Measurements from ENCODE around the gene ZGPAT.
A peak's percentile ranks its signal among the peaks of the same experiment; 100 is the strongest.
"Not testable (repeated sequence)": the region's sequence is repeated elsewhere in the genome, so short reads cannot be mapped to it uniquely, and the experiment has no call there.

ZGPAT gene

GRCh38 chr20:63709149-63709527 is 1.3 kb downstream of the ZGPAT start:
- DNase-seq (ENCODE audit: low read depth) = no peak
- TF ChIP-seq CTCF (IDR thresholded peaks at IDR 0.05; ENCODE audit: low read depth, low read length) (no peak), MAX (IDR thresholded peaks at IDR 0.05; ENCODE audit: low read depth, low read length) (no peak), POLR2A (IDR thresholded peaks at IDR 0.05; ENCODE audit: extremely low read depth, insufficient read length) (no peak), MYC (IDR thresholded peaks at IDR 0.05; ENCODE audit: low read depth, low read length) (no peak)
- peak overlapping the region; percentile 71 for H3K4me3 ChIP-seq (ENCODE audit: low read depth, low read length)

- H3K4me3 ChIP-seq (ENCODE audit: low read depth, low read length) = no peak overlapping the region
- no peak for DNase-seq (ENCODE audit: low read depth)
- TF ChIP-seq MYC (IDR thresholded peaks at IDR 0.05; ENCODE audit: low read depth, low read length) = no peak
- TF ChIP-seq MAX (IDR thresholded peaks at IDR 0.05; ENCODE audit: low read depth, low read length) = no peak
- TF ChIP-seq POLR2A (IDR thresholded peaks at IDR 0.05; ENCODE audit: extremely low read depth, insufficient read length) = no peak
- TF ChIP-seq CTCF (IDR thresholded peaks at IDR 0.05; ENCODE audit: low read depth, low read length) = no peak
Measured at GRCh38 chr20:63711085-63711645, 3.3 kb downstream of the ZGPAT start.

- TF ChIP-seq CTCF (IDR thresholded peaks at IDR 0.05; ENCODE audit: low read depth, low read length) = no peak
- TF ChIP-seq MAX (IDR thresholded peaks at IDR 0.05; ENCODE audit: low read depth, low read length) = no peak
- no peak for TF ChIP-seq POLR2A (IDR thresholded peaks at IDR 0.05; ENCODE audit: extremely low read depth, insufficient read length)
- no peak for TF ChIP-seq MYC (IDR thresholded peaks at IDR 0.05; ENCODE audit: low read depth, low read length)
- no peak overlapping the region for H3K4me3 ChIP-seq (ENCODE audit: low read depth, low read length)
- no peak for DNase-seq (ENCODE audit: low read depth)
Measured at GRCh38 chr20:63712191-63712590, 4.4 kb downstream of the ZGPAT start.

GRCh38 chr20:63714858-63715257 is 7.0 kb downstream of the ZGPAT start:
- no peak overlapping the region for H3K4me3 ChIP-seq (ENCODE audit: low read depth, low read length)
- DNase-seq (ENCODE audit: low read depth) = no peak
- no peak for TF ChIP-seq MAX (IDR thresholded peaks at IDR 0.05; ENCODE audit: low read depth, low read length)
- no peak for TF ChIP-seq CTCF (IDR thresholded peaks at IDR 0.05; ENCODE audit: low read depth, low read length)
- TF ChIP-seq POLR2A (IDR thresholded peaks at IDR 0.05; ENCODE audit: extremely low read depth, insufficient read length) = no peak
- TF ChIP-seq MYC (IDR thresholded peaks at IDR 0.05; ENCODE audit: low read depth, low read length) = no peak

- DNase-seq (ENCODE audit: low read depth) = no peak
- TF ChIP-seq MAX (IDR thresholded peaks at IDR 0.05; ENCODE audit: low read depth, low read length) (no peak), MYC (IDR thresholded peaks at IDR 0.05; ENCODE audit: low read depth, low read length) (no peak), CTCF (IDR thresholded peaks at IDR 0.05; ENCODE audit: low read depth, low read length) (no peak), POLR2A (IDR thresholded peaks at IDR 0.05; ENCODE audit: extremely low read depth, insufficient read length) (no peak)
- H3K4me3 ChIP-seq (ENCODE audit: low read depth, low read length) = no peak overlapping the region
Measured at GRCh38 chr20:63718996-63719395, 11.2 kb downstream of the ZGPAT start.

GRCh38 chr20:63722967-63723622 is 15.3 kb downstream of the ZGPAT start:
- H3K4me3 ChIP-seq (ENCODE audit: low read depth, low read length); DNase-seq (ENCODE audit: low read depth): not testable (repeated sequence)

GRCh38 chr20:63730189-63730733 is 22.4 kb downstream of the ZGPAT start:
- H3K4me3 ChIP-seq (ENCODE audit: low read depth, low read length); DNase-seq (ENCODE audit: low read depth): not testable (repeated sequence)
